HepG2 (cell line): Measurements from ENCODE around the gene ME2. TPM values are rescaled to one million over a fixed set of nuclear protein-coding genes. Genes with fewer than 3 reads are reported as not detected.

ENCODE experiments used
- MIER2 ChIP-seq: IDR thresholded peaks from 2 replicates; pipeline ENCODE4 v1.6.1; 2016; ENCODE audit warnings: missing biosample characterization, missing genetic modification reagents
- RBM22 ChIP-seq: fragments of 200-400 bp; formaldehyde crosslinking; optimal IDR thresholded peaks from 2 replicates; pipeline ENCODE3; 2017; ENCODE audit warnings: mild to moderate bottlenecking, low read length, moderate library complexity
- ZNF317 ChIP-seq: sonication (generic); formaldehyde crosslinking; IDR thresholded peaks from 2 replicates; pipeline ENCODE4 v1.5.0; 2020; ENCODE audit warnings: mild to moderate bottlenecking, missing genetic modification reagents
- ZNF326 ChIP-seq: sonication (generic); formaldehyde crosslinking; IDR thresholded peaks from 2 replicates; pipeline ENCODE4 v1.4.0; 2020; ENCODE audit warnings: missing genetic modification reagents, borderline replicate concordance
- polyA plus RNA-seq, 8 experiments: library from polyadenylated mRNA; depleted of rRNA in 3 of 8; stranded (reverse) in 7 of 8; unstranded in 1 of 8; fragments of >200 nt; fragmentation: Illumina TruSeq in 4 of 8; extraction: Trizol in 4 of 8; gene quantifications; 2 replicates each; pipeline versions ENCODE4 v1.2.1 to v1.2.3, GENCODE V29; 2011 to 2016; ENCODE audit warnings: low read depth in 4 of 8, missing spikeins in 1 of 8, mixed read lengths in 1 of 8; ENCODE audit not compliant: insufficient read depth in 1 of 8
- total RNA-seq, 5 experiments: library from RNA; depleted of rRNA; stranded (reverse); fragments of >200 nt; fragmentation: Illumina TruSeq; extraction: Trizol; gene quantifications; 2 replicates each; pipeline ENCODE4 v1.2.3, GENCODE V29; 2016; ENCODE audit warnings: low read depth in 1 of 5
- TF ChIP-seq, protein P1 (sequence below): IDR thresholded peaks from 2 replicates; pipeline ENCODE4 v1.6.1; 2016; ENCODE audit warnings: low read depth, missing genetic modification reagents, missing compliant biosample characterization
- TF ChIP-seq, protein P2 (sequence below): sonication (generic); formaldehyde crosslinking; IDR thresholded peaks from 2 replicates; pipeline ENCODE4 v1.5.1; 2020; ENCODE audit warnings: missing genetic modification reagents, mild to moderate bottlenecking, borderline replicate concordance

The ME2 gene
- total and polyA plus RNA-seq, 2 of the 13 experiments (the other 11 are each of a cell fraction or from before 2014, with no cell fraction given): 17.3 to 20.6 TPM

DNA sequence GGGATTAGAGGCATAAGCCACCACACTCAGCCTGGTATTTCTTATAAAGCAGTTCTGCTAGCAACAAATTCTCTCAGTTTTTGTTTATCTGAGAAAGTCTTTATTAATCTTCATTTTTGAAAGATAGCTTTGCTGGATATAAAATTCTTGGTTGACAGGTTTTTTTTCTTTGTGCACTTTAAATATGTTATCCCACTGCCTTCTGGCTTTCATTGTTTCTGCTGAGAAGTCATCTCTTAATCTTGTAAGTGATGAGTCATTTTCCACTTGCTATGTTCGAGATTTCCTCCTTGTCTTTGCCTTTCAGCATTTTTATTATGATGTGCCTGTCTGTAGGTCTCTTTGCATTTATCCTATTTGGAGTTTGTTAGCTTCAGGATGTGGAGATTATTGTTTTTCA is 83.1 kb downstream of the ME2 start (continued):
- TF ChIP-seq, protein P1, sequence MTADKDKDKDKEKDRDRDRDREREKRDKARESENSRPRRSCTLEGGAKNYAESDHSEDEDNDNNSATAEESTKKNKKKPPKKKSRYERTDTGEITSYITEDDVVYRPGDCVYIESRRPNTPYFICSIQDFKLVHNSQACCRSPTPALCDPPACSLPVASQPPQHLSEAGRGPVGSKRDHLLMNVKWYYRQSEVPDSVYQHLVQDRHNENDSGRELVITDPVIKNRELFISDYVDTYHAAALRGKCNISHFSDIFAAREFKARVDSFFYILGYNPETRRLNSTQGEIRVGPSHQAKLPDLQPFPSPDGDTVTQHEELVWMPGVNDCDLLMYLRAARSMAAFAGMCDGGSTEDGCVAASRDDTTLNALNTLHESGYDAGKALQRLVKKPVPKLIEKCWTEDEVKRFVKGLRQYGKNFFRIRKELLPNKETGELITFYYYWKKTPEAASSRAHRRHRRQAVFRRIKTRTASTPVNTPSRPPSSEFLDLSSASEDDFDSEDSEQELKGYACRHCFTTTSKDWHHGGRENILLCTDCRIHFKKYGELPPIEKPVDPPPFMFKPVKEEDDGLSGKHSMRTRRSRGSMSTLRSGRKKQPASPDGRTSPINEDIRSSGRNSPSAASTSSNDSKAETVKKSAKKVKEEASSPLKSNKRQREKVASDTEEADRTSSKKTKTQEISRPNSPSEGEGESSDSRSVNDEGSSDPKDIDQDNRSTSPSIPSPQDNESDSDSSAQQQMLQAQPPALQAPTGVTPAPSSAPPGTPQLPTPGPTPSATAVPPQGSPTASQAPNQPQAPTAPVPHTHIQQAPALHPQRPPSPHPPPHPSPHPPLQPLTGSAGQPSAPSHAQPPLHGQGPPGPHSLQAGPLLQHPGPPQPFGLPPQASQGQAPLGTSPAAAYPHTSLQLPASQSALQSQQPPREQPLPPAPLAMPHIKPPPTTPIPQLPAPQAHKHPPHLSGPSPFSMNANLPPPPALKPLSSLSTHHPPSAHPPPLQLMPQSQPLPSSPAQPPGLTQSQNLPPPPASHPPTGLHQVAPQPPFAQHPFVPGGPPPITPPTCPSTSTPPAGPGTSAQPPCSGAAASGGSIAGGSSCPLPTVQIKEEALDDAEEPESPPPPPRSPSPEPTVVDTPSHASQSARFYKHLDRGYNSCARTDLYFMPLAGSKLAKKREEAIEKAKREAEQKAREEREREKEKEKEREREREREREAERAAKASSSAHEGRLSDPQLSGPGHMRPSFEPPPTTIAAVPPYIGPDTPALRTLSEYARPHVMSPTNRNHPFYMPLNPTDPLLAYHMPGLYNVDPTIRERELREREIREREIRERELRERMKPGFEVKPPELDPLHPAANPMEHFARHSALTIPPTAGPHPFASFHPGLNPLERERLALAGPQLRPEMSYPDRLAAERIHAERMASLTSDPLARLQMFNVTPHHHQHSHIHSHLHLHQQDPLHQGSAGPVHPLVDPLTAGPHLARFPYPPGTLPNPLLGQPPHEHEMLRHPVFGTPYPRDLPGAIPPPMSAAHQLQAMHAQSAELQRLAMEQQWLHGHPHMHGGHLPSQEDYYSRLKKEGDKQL (CRISPR knock-in tag): no peak
- TF ChIP-seq RBM22 (no peak), ZNF326 (CRISPR knock-in tag) (no peak), ZNF317 (peak; percentile 92), MIER2 (CRISPR knock-in tag) (no peak)
- TF ChIP-seq, protein P2, sequence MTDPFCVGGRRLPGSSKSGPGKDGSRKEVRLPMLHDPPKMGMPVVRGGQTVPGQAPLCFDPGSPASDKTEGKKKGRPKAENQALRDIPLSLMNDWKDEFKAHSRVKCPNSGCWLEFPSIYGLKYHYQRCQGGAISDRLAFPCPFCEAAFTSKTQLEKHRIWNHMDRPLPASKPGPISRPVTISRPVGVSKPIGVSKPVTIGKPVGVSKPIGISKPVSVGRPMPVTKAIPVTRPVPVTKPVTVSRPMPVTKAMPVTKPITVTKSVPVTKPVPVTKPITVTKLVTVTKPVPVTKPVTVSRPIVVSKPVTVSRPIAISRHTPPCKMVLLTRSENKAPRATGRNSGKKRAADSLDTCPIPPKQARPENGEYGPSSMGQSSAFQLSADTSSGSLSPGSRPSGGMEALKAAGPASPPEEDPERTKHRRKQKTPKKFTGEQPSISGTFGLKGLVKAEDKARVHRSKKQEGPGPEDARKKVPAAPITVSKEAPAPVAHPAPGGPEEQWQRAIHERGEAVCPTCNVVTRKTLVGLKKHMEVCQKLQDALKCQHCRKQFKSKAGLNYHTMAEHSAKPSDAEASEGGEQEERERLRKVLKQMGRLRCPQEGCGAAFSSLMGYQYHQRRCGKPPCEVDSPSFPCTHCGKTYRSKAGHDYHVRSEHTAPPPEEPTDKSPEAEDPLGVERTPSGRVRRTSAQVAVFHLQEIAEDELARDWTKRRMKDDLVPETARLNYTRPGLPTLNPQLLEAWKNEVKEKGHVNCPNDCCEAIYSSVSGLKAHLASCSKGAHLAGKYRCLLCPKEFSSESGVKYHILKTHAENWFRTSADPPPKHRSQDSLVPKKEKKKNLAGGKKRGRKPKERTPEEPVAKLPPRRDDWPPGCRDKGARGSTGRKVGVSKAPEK (CRISPR knock-in tag): no peak
- TF ChIP-seq, all 625 proteins: peak for 2
